ENCODE data around the gene AQP9.

- TF ChIP-seq CTCF (IDR thresholded peaks at IDR 0.05; ENCODE audit: insufficient read depth, low read depth, low read length), result no peak
- TF ChIP-seq EZH2 (IDR thresholded peaks at IDR 0.05; ENCODE audit: insufficient read depth, low read length), result no peak
Observed at GRCh38 chr15:58159827-58160386, 21.7 kb downstream of the AQP9 start.
